ENCODE measurements around the gene ACSL3.
"Not testable (repeated sequence)": the region's sequence is repeated elsewhere in the genome, so short reads cannot be mapped to it uniquely, and the experiment has no call there.

ACSL3 gene

DNA sequence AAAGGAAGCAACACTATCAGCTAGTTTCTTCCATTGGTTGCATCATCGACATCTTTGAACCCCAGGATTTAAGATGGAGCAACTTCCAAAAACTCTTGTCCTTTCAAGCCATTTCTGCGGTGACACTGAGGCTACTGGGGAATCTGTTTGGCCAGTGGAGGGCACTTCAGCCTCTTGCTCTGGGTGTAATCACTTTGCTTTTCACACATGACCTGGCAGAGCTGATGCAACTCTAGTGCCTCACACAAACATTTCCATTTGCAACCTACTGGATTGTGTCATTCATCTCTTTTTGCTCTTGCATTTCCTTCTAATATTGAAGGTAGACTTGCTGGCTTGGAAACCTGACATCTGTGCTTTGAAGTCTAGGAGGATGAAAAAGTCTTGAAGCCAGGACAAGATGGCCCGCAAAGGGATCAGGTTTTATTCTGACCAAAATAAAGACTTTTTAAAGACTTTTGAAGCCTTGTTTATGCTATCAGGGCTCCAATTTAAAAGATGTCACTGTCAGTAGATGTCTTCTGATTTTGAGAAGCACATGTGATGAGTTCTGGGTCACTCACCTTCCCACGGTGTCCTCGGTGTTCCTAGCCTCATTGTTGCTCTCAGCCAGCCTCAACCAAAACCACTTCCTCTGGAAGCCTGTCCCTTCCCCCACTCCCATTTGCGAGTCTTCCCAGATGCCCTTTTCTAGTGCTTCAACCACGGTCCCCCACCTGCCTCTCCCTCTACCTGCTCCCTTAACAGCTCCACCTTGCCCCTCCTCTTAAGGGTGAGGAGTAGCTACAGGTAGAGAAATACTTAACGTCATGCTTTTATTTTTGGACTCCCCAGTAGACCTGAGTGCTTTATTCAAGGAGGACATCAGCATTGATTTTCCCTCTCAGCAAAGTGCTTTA, 121.4 kb downstream of the ACSL3 start:
- peak; percentile 23 to 50 for DNase-seq

- DNase-seq, result no peak
Observed at GRCh38 chr2:222982909-222983265, 122.1 kb downstream of the ACSL3 start.

DNA sequence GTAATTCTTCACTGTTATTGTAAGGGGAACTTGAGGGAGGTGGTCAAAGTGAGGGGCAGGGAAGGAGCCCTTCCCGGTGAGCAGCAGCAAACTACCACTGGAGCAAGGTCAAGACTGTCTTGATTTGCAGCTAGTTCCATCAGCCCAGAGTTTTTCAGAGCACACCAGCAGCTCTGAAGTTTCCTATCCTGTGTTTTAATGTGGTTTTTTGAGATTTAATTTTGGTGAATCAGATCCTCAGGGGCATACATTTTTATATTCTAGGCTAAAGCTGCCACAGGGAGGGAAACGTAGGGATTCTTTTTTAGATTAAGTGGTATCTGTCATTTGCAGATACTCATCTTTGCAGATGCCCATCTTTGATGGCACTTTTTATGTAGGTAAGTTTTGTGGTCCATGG, 124.1 kb downstream of the ACSL3 start:
- DNase-seq, result no peak

DNA sequence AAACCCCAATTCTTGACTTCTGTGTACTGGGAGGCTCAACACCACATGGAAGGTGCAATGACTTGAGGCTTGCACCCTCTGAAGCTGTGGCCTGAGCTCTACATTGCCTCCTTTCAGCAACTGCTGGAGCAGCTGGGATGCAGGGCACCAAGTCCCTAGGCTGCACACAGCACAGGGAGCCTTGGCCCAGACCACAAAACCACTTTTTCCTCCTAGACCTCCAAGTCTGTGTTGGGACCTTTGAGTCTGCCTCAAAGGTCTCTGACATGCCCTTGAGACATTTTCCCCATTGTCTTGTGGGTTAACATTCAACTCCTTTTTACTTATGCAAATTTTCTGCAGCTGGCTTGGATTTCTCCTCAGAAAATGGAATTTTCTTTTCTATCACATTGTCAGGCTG, 128.6 kb downstream of the ACSL3 start:
- no peak for DNase-seq

- not testable (repeated sequence) for DNase-seq
Observed at GRCh38 chr2:222990206-222990605, 129.4 kb downstream of the ACSL3 start.

- DNase-seq, result no peak
Observed at GRCh38 chr2:222992137-222992536, 131.3 kb downstream of the ACSL3 start.
